GM12872 (cell line): ENCODE measurements around the gene SNX5.

Experiments
- TF ChIP-seq, protein P1 (sequence below): IDR thresholded peaks from 3 replicates; pipeline ENCODE4 v1.5.1; 2011; ENCODE audit warnings: low read depth, mild to moderate bottlenecking, low read length, moderate library complexity; ENCODE audit not compliant: insufficient read depth

SNX5 gene

DNA sequence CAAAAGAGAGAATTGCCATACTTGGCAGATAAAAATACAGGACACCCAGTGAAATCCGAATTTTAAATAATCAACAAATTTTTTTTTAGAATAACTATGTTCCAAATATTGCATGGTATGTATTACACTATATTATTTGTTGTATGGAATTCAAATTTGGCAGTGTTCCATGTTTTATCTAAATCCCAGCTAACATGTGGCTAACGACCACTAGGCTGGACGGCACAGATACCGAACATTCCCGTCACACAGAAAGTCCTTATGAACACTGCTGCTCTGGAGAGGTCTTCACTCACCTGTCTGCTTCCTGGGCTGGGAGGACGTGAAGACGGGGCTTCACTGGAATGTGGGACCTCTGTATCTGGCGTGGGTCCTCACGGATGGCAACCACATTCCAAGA lies 32.8 kb downstream of the SNX5 start:
- TF ChIP-seq, protein P1, sequence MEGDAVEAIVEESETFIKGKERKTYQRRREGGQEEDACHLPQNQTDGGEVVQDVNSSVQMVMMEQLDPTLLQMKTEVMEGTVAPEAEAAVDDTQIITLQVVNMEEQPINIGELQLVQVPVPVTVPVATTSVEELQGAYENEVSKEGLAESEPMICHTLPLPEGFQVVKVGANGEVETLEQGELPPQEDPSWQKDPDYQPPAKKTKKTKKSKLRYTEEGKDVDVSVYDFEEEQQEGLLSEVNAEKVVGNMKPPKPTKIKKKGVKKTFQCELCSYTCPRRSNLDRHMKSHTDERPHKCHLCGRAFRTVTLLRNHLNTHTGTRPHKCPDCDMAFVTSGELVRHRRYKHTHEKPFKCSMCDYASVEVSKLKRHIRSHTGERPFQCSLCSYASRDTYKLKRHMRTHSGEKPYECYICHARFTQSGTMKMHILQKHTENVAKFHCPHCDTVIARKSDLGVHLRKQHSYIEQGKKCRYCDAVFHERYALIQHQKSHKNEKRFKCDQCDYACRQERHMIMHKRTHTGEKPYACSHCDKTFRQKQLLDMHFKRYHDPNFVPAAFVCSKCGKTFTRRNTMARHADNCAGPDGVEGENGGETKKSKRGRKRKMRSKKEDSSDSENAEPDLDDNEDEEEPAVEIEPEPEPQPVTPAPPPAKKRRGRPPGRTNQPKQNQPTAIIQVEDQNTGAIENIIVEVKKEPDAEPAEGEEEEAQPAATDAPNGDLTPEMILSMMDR, result no peak

- TF ChIP-seq, protein P1, result no peak
These were observed 33.4 kb downstream of the SNX5 start for GRCh38 chr20:17935186-17935585.

GRCh38 chr20:17934141-17934862 lies 34.3 kb downstream of the SNX5 start:
- TF ChIP-seq, protein P1, result no peak

- TF ChIP-seq, protein P1, result no peak
These were observed 34.9 kb downstream of the SNX5 start for GRCh38 chr20:17933711-17934110.

DNA sequence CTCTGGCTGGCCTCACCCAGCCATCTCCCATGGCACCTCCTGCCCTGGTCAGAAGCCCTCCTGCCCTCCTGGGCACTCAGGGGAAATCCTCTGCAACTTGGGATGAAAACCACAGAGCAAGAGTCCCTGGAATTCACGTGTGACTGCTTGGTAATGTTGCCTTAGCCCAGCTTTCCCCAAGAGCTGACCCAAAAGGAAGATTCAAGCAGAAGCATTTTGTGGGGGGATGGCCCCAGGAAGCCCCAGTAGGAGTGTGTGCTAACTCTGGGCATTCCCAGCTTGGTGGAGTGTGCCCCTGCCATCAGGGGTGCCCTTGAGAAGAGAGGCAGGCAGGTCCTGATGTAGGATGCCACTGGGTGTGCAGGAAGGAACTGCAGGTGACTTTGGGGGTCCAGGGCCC lies 35.5 kb downstream of the SNX5 start:
- TF ChIP-seq, protein P1, result no peak

DNA sequence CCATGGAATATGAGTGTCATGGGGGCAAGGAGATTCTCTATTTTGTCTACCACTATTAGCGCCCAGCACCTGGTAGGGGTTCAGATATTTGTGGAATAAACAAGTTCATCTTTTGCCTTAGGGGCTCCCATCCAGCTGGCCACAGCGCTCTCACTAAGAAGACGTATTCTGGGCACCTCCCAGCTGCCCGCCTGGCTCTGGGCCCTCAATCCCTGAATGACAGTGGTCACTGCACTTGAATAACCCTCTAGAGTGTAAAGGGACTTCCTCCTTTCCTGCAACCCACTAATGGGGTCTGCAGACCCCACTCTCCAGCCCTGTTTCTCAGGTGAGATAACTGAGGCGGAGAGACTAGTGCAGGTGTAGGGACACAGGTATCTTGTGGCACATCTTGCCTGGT lies 36.2 kb downstream of the SNX5 start:
- TF ChIP-seq, protein P1, result no peak

DNA sequence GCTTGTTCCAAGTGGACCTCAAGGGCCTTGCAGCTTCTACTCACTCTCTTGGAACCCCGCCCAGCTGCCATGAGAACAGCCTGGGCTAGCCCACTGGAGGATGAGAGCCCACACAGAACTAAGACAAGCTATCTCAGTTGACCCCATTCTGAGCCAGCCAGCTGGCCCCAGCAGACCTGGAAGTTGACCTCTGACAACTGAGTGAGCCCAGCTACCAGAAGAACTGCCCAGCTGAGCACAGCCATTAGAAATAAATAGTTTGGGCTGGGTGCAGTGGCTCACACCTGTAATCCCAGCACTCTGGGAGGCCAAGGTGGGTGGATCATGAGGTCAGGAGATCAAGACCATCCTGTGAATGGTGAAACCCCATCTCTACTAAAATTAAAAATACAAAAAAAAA lies 37.1 kb downstream of the SNX5 start:
- TF ChIP-seq, protein P1, result no peak
